ENCODE results near the gene KIFBP. TPM values are rescaled to one million over a fixed set of nuclear protein-coding genes. Genes with fewer than 3 reads are reported as not detected.
A peak's percentile ranks its signal among the peaks of the same experiment; 100 is the strongest.

The KIFBP gene
- total RNA-seq (2021; ENCODE audit: unreplicated experiment) (26.9 TPM), Bru-seq, nascent RNA (percentile 67 among the genes with signal in this experiment), BruChase-seq, experiment 1, labeled RNA remaining after a 6-hour chase (percentile 63 among the genes with signal in this experiment), BruChase-seq, experiment 2, labeled RNA remaining after a 2-hour chase (percentile 64 among the genes with signal in this experiment)
- 8.7 and 11.7 TPM in 2 replicates for polyA plus RNA-seq (2012)
- long read RNA-seq, transcript KIF1BP-201 (7 exons, 2,544 nt) = major isoform, 81 of 90 reads
- long read RNA-seq, partial matches to known transcripts = 2 of 90 reads
- long read RNA-seq, other reads (novel, unspliced or antisense) = 3 of 90 reads

DNA sequence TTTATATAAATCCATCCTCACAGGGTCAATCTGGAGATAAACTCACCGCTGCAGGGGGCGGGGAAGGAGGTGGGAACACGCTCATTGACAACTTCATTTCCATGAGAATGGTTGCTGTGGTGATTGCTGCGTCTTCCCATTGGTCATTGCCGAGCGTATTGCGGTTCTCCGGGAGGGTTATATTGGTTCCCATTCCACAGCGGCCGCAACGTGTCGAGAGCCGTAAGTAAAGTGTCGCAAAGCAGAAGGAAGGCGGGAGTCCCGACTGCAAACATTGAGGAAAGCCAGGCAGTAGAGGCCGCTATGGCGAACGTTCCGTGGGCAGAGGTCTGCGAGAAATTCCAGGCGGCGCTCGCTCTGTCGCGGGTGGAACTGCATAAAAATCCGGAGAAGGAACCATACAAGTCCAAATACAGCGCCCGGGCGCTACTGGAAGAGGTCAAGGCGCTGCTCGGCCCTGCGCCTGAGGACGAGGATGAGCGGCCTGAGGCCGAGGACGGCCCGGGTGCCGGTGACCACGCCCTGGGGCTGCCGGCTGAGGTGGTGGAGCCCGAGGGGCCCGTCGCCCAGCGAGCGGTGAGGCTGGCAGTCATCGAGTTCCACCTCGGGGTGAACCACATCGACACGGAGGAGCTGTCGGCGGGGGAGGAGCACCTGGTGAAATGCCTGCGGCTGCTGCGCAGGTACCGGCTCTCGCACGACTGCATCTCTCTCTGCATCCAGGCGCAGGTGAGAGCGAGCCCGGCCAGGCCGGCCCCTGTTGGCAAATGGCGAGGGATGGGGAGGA is at the start of gene KIFBP:
Gene KIFBP (plus strand): TSS at position 274 of the 787 bp plus-strand sequence. CDS start 30 bp downstream, at position 304.
- peak within 1 kb of the TSS; percentile 96 for H3K4me2 ChIP-seq (ENCODE audit: low read length)
- ChIA-PET RAD21 (ENCODE audit: low non-redundant PET in 1 of 2, low total read pairs in 2 of 2, uncharacterized antibody in 2 of 2, unreplicated experiment in 2 of 2) (no interaction called here), POLR2A (interaction anchor here (1.7 kb wide), 1 partner anchor 33 kb away, joined by 4 read pairs; the partner anchor contains the start of gene DDX21), CTCF (interaction anchor here (1.2 kb wide), 1 partner anchor 404 kb away, joined by 3 read pairs; no protein-coding TSS in a partner anchor)
- peak; percentile 90 for ATAC-seq
- peak; percentile 79 for TF ChIP-seq YY1 (IDR thresholded peaks at IDR 0.05; ENCODE audit: extremely low read depth, insufficient replicate concordance, low read depth, low read length)
- TF ChIP-seq, protein P1, sequence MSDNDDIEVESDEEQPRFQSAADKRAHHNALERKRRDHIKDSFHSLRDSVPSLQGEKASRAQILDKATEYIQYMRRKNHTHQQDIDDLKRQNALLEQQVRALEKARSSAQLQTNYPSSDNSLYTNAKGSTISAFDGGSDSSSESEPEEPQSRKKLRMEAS (IDR thresholded peaks at IDR 0.05) = peak; percentile 76
- TF ChIP-seq POLR2AphosphoS5 (IDR thresholded peaks at IDR 0.05; ENCODE audit: low read depth, low read length) = peak; percentile 94
- no peak for TF ChIP-seq FOSL1 (IDR thresholded peaks at IDR 0.05; ENCODE audit: low read depth)
- peak; percentile 41 to 50 (median 49); a peak in 4 of 6 replicates for TF ChIP-seq CTCF (IDR thresholded peaks at IDR 0.05 in 2 of 3, conservative IDR thresholded peaks at IDR 0.05 in 1 of 3; ENCODE audit: borderline replicate concordance in 1 of 3, insufficient read depth in 1 of 3, low read depth in 2 of 3, low read length in 2 of 3)
- TF ChIP-seq EGR1 (IDR thresholded peaks at IDR 0.05; ENCODE audit: low read depth) = 0 out of 2 replicates have a peak, but pooled peaks have one; percentile 22
- TF ChIP-seq ATF3 (IDR thresholded peaks at IDR 0.05) = no peak
- TF ChIP-seq ZNF274 (IDR thresholded peaks at IDR 0.05; ENCODE audit: low read depth, low read length) = no peak
- TF ChIP-seq CEBPB (IDR thresholded peaks at IDR 0.05; ENCODE audit: low read depth) = no peak
- TF ChIP-seq ELF1 (IDR thresholded peaks at IDR 0.05; ENCODE audit: borderline replicate concordance, low read depth) = no peak
- TF ChIP-seq ZFX (IDR thresholded peaks at IDR 0.05) = peak; percentile 93
- peak; percentile 72; the same call in 1 of the 2 replicates for TF ChIP-seq CBX3 (IDR thresholded peaks at IDR 0.05; ENCODE audit: low read depth)
- TF ChIP-seq SP1 (IDR thresholded peaks at IDR 0.05; ENCODE audit: low read depth) = peak; percentile 90
- peak; percentile 38; the same call in 1 of the 2 replicates for TF ChIP-seq RAD21 (IDR thresholded peaks at IDR 0.05; ENCODE audit: low read depth)
- TF ChIP-seq SIN3A (IDR thresholded peaks at IDR 0.05; ENCODE audit: low read depth) = peak; percentile 82; the same call in 1 of the 2 replicates
- peak; percentile 85 for TF ChIP-seq POLR2A (IDR thresholded peaks at IDR 0.05; ENCODE audit: borderline replicate concordance, extremely low read depth, insufficient read depth, insufficient read length)
- H2AFZ ChIP-seq (ENCODE audit: low read depth, low read length, poor library complexity, severe bottlenecking) = peak within 1 kb of the TSS; percentile 38
- BruUV-seq (replicated peaks) = TSS peak; percentile 48
- intact Hi-C loops (cut with micrococcal nuclease) = no loop called here
- no peaks in the 10 kb centered on the region for H3K9me3 ChIP-seq (ENCODE audit: control insufficient read depth in 1 of 2, insufficient read depth in 1 of 2, low read depth in 1 of 2, low read length in 2 of 2)
- H3K9ac ChIP-seq (ENCODE audit: low read length) = peak within 1 kb of the TSS; percentile 81
- no peaks in the 10 kb centered on the region for H3K9me2 ChIP-seq (ENCODE audit: insufficient read depth)
- peaks cover 55% of the 10 kb centered on the region for H3K79me2 ChIP-seq (ENCODE audit: insufficient read depth, low read length)
- peak within 1 kb of the TSS; percentile 80 for H3K4me3 ChIP-seq (replicated peaks in 1 of 2; ENCODE audit: low read depth in 1 of 2, low read length in 2 of 2)
- H3K4me1 ChIP-seq (ENCODE audit: control insufficient read depth in 1 of 2, insufficient read depth in 2 of 2, low read length in 2 of 2) = peaks cover 11 to 23% of the 10 kb centered on the region in 2 experiments
- H3K27ac ChIP-seq (ENCODE audit: low read depth, low read length) = peak within 1 kb of the TSS; percentile 60
- no peaks in the 10 kb centered on the region for H3K27me3 ChIP-seq (ENCODE audit: insufficient read depth, low read length)
- H3K36me3 ChIP-seq (ENCODE audit: control insufficient read depth in 1 of 2, insufficient read depth in 2 of 2, low read length in 2 of 2) = peaks cover 6 to 8% of the 10 kb centered on the region in 2 experiments; a peak in 2 of 4 replicates
- peak; percentile 96 for DNase-seq (ENCODE audit: low read depth, low spot score)
- 0 out of 2 replicates have a peak, but pooled peaks cover 5% of the 10 kb centered on the region for H4K20me1 ChIP-seq (ENCODE audit: insufficient read depth)
